ENCODE measurements around the gene ZBTB20. TPM values are rescaled to one million over a fixed set of nuclear protein-coding genes. Genes with fewer than 3 reads are reported as not detected.

ZBTB20 gene
- polyA plus RNA-seq, 1 donor from 2014 or later = 4.8 TPM

GRCh38 chr3:114760679-114761078, 386.4 kb downstream of the ZBTB20 start:
- Histone ChIP-seq H3K4me2 (ENCODE audit: low read length) (no peak overlapping the region), H3K4me3 (ENCODE audit: low read length) (no peak overlapping the region), H2AFZ (ENCODE audit: low read depth, low read length) (no peak overlapping the region), H3K27ac (ENCODE audit: low read length) (no peak overlapping the region), H4K20me1 (ENCODE audit: insufficient read depth) (no peaks in the 10 kb centered on the region), H3K79me2 (replicated peaks; ENCODE audit: insufficient read depth, low read length) (no peaks in the 10 kb centered on the region), H3K9me3 (ENCODE audit: low read length) (no peaks in the 10 kb centered on the region), H3K27me3 (ENCODE audit: insufficient read depth, low read depth, low read length) (no peaks in the 10 kb centered on the region), H3K9ac (ENCODE audit: low read length) (no peak overlapping the region), H3K9me2 (ENCODE audit: insufficient read depth, low read length) (no peaks in the 10 kb centered on the region), H3K36me3 (ENCODE audit: insufficient read depth, low read length) (no peaks in the 10 kb centered on the region), H3F3A (ENCODE audit: insufficient read depth, low read length, poor library complexity, severe bottlenecking) (no peaks in the 10 kb centered on the region)
- no peak for TF ChIP-seq POLR2AphosphoS5 (IDR thresholded peaks at IDR 0.05)
- no peak for TF ChIP-seq MXI1 (conservative IDR thresholded peaks at IDR 0.05; ENCODE audit: poor library complexity, severe bottlenecking)
- TF ChIP-seq TAF1 (IDR thresholded peaks at IDR 0.05; ENCODE audit: low read depth) = no peak
- no peak for TF ChIP-seq SMC3 (conservative IDR thresholded peaks at IDR 0.05; ENCODE audit: poor library complexity)
- no peak for TF ChIP-seq CTCF (IDR thresholded peaks at IDR 0.05; ENCODE audit: poor library complexity, severe bottlenecking)
- no peak for TF ChIP-seq EP300 (conservative IDR thresholded peaks at IDR 0.05; ENCODE audit: poor library complexity, severe bottlenecking)
- TF ChIP-seq EZH2 (IDR thresholded peaks at IDR 0.05; ENCODE audit: borderline replicate concordance, insufficient read depth, low read length, poor library complexity, severe bottlenecking) = no peak
- TF ChIP-seq REST (IDR thresholded peaks at IDR 0.05; ENCODE audit: borderline replicate concordance) = no peak
- TF ChIP-seq RAD21 (conservative IDR thresholded peaks at IDR 0.05) = no peak

- H3K4me2 ChIP-seq (ENCODE audit: low read length) = no peak overlapping the region
- H4K20me1 ChIP-seq (ENCODE audit: insufficient read depth) = no peaks in the 10 kb centered on the region
- no peaks in the 10 kb centered on the region for H3K9me2 ChIP-seq (ENCODE audit: insufficient read depth, low read length)
- no peak overlapping the region for H2AFZ ChIP-seq (ENCODE audit: low read depth, low read length)
- TF ChIP-seq EP300 (conservative IDR thresholded peaks at IDR 0.05; ENCODE audit: poor library complexity, severe bottlenecking) (no peak), MXI1 (conservative IDR thresholded peaks at IDR 0.05; ENCODE audit: poor library complexity, severe bottlenecking) (no peak), EZH2 (IDR thresholded peaks at IDR 0.05; ENCODE audit: borderline replicate concordance, insufficient read depth, low read length, poor library complexity, severe bottlenecking) (no peak), RAD21 (conservative IDR thresholded peaks at IDR 0.05) (no peak), SMC3 (conservative IDR thresholded peaks at IDR 0.05; ENCODE audit: poor library complexity) (no peak), TAF1 (IDR thresholded peaks at IDR 0.05; ENCODE audit: low read depth) (no peak), CTCF (IDR thresholded peaks at IDR 0.05; ENCODE audit: poor library complexity, severe bottlenecking) (no peak), REST (IDR thresholded peaks at IDR 0.05; ENCODE audit: borderline replicate concordance) (no peak), POLR2AphosphoS5 (IDR thresholded peaks at IDR 0.05) (no peak)
- H3K36me3 ChIP-seq (ENCODE audit: insufficient read depth, low read length) = no peaks in the 10 kb centered on the region
- H3K9ac ChIP-seq (ENCODE audit: low read length) = no peak overlapping the region
- H3K27ac ChIP-seq (ENCODE audit: low read length) = no peak overlapping the region
- H3K79me2 ChIP-seq (replicated peaks; ENCODE audit: insufficient read depth, low read length) = no peaks in the 10 kb centered on the region
- H3K9me3 ChIP-seq (ENCODE audit: low read length) = no peaks in the 10 kb centered on the region
- H3F3A ChIP-seq (ENCODE audit: insufficient read depth, low read length, poor library complexity, severe bottlenecking) = no peaks in the 10 kb centered on the region
- no peak overlapping the region for H3K4me3 ChIP-seq (ENCODE audit: low read length)
- H3K27me3 ChIP-seq (ENCODE audit: insufficient read depth, low read depth, low read length) = no peaks in the 10 kb centered on the region
Measured at GRCh38 chr3:114758831-114759699, 388.0 kb downstream of the ZBTB20 start.

Data from neural cell (in vitro differentiated cells).